Right cardiac atrium (tissue), 5 donors: ENCODE measurements around the gene CTU1. TPM values are rescaled to one million over a fixed set of nuclear protein-coding genes. Genes with fewer than 3 reads are reported as not detected.
A peak's percentile ranks its signal among the peaks of the same experiment; 100 is the strongest.

ENCODE experiments used
- ATAC-seq, 2 donors: fragments of 200-7000 bp; cut with Tn5 transposase; one replicate each; pipeline versions ENCODE4 v1.8.0 to v1.9.1; 2020; ENCODE audit warnings: moderate library complexity in 2 of 2, mild to moderate bottlenecking in 1 of 2
- DNase-seq, 3 donors: peaks; one replicate each; pipeline ENCODE4 v3.0.0-alpha.2; 2020
- H3K27ac ChIP-seq: one replicate; pipeline ENCODE4 v1.5.1; 2013; ENCODE audit warnings: mild to moderate bottlenecking, low read length, control low read depth, moderate library complexity
- H3K27me3 ChIP-seq: one replicate; pipeline ENCODE4 v1.6.1; 2013; ENCODE audit not compliant: control insufficient read depth, insufficient read depth
- H3K4me1 ChIP-seq: one replicate; pipeline ENCODE4 v1.6.1; 2013; ENCODE audit warnings: low read length; ENCODE audit not compliant: control insufficient read depth, insufficient read depth
- H3K4me3 ChIP-seq: one replicate; pipeline ENCODE4 v1.5.1; 2013; ENCODE audit warnings: low read length, control low read depth
- H3K9me3 ChIP-seq: one replicate; pipeline ENCODE4 v1.6.1; 2013; ENCODE audit warnings: low read length; ENCODE audit not compliant: control insufficient read depth
- WGBS: extraction: QIAGEN DNeasy Blood & Tissue Kit; methylation state at CpG from one replicate; pipeline ENCODE4 v1.1.7; 2013; 5-methylcytosine and 5-hydroxymethylcytosine counted together
- intact Hi-C, 4 donors: fragments of 100-400 bp; cut with DNase I; formaldehyde crosslinking; loops; one replicate each; pipeline versions ENCODE4 v1.11.0 to v1.14.0; 2022 to 2023
- polyA plus RNA-seq: library from polyadenylated mRNA; stranded (reverse); fragments of 200-250 nt; gene quantifications from one replicate; pipeline ENCODE4 v1.2.3, GENCODE V29; 2013
- total RNA-seq, 4 donors: library from RNA; stranded (reverse); fragmentation: NEBNext Ultra II Directional; extraction: Animal tissue kit (Norgen Biotek cat#: 25700); gene quantifications; one replicate each; pipeline ENCODE4 v1.2.1, GENCODE V29; 2021
- donor health status: healthy with polysubstance abuse.
- donor health status: DM: no; HTN: yes; CAD: no.
- donor health status: DM: no; HTN: no; CAD: no.
- donor health status: DM: no; HTN: yes; CAD: no; lungs with severe emphysema.
- donor health status: DM: yes; HTN: yes; CAD: no.

The CTU1 gene
- total and polyA plus RNA-seq, 5 donors, result 2.0 to 5.3 (median 4.3) TPM

DNA sequence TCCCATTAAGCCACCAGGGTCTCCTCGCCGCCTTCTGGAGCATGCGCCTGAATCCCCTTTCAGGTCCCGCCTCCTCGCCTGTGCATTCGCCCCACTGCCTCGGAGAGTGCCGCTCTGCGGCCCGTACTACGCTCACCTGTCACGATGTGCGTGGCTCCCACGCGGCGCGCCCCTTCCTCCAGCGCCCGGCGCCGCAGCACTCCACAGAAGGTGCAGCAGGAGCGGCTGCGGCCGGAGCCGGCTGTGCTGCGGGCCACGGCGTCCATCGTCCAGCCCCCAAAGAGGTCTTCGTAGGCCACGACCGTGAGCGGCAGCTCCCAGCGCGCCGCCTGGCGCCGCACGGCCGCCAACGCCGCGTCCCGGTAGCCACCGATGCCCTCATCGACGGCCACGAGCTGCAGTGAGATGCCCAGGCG is 4.3 kb downstream of the CTU1 start:
- H3K4me1 ChIP-seq, result peaks cover 6% of the 10 kb centered on the region
- H3K9me3 ChIP-seq, result no peaks in the 10 kb centered on the region
- intact Hi-C loops, result no loop called here
- DNase-seq (no peak), ATAC-seq (no peak)
- H3K27ac ChIP-seq, result no peak overlapping the region
- 71% methylated on average over 49 of the region's 49 CpGs for WGBS
- H3K27me3 ChIP-seq, result no peaks in the 10 kb centered on the region
- H3K4me3 ChIP-seq, result no peak overlapping the region

- H3K27ac ChIP-seq, result no peak overlapping the region
- no peak overlapping the region for H3K4me3 ChIP-seq
- no peak for DNase-seq
- peaks cover 6% of the 10 kb centered on the region for H3K4me1 ChIP-seq
- WGBS, result 96% methylated on average over 7 of the region's 7 CpGs
- ATAC-seq, result no peak
- H3K27me3 ChIP-seq, result no peaks in the 10 kb centered on the region
- intact Hi-C loops, result no loop called here
- H3K9me3 ChIP-seq, result no peaks in the 10 kb centered on the region
Measured at GRCh38 chr19:51102991-51103390, 5.2 kb downstream of the CTU1 start.

DNA sequence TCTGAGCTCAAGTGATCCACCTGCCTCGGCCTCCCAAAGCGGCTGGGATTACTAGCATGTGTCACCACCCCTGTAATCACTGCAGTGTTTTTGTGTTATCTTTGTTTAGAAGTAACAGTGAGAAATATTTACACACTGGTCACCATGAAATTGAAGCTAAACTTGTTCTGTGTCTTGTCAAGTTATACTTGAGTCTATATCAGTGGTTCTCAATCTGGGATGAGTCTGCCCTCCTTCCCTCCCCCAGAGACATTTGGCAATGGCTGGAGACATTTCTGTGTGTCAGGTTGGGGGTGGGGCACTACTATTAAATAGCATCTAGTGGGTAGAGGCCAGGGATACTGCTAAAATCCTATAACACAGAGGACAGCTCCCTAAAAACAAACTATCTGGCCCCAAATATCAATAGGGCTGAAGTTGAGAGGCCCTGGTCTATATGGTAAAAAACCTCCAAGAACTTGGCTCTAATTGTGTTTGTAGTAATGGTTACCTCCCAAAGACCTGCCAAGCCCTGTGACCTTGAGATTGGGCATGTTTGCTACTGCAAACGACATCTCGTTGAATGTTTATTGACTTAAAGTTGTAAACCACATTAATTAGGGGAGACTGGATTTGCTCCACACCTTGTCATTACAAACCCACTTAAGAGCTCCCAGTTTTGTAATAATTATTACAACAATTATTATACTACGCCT is 6.9 kb downstream of the CTU1 start:
- H3K9me3 ChIP-seq, result no peaks in the 10 kb centered on the region
- 61% methylated on average over 5 of the region's 5 CpGs for WGBS
- intact Hi-C loops, result no loop called here
- H3K27ac ChIP-seq, result no peak overlapping the region
- H3K4me1 ChIP-seq, result peaks cover 3% of the 10 kb centered on the region
- DNase-seq (no peak), ATAC-seq (peak in 1 of 2 donors; percentile 18)
- no peaks in the 10 kb centered on the region for H3K27me3 ChIP-seq
- H3K4me3 ChIP-seq, result no peak overlapping the region

- H3K9me3 ChIP-seq, result no peaks in the 10 kb centered on the region
- H3K4me1 ChIP-seq, result peaks cover 3% of the 10 kb centered on the region
- intact Hi-C loops, result no loop called here
- H3K27ac ChIP-seq, result no peak overlapping the region
- WGBS, result 51% methylated on average over 3 of the region's 3 CpGs
- no peaks in the 10 kb centered on the region for H3K27me3 ChIP-seq
- DNase-seq (no peak), ATAC-seq (no peak)
- no peak overlapping the region for H3K4me3 ChIP-seq
Measured at GRCh38 chr19:51100601-51101000, 7.6 kb downstream of the CTU1 start.

DNA sequence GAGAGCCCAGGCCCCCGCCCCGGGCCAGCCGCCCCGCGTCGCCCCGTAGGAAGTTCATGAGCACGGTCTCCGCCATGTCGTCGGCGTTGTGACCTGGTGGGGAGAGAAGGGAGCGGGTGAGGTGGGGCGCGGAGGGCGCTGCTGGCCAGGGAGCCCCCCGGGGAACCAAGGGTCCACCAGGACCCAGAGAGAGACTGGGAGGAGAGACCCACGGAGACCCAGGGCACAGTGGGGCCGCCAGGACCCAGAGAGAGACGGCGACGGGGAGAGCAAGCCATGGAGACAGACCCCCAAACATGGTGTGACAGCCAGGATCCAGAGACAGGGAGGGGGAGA is 9.2 kb downstream of the CTU1 start:
- WGBS, result 47% methylated on average over 22 of the region's 22 CpGs
- Histone ChIP-seq H3K9me3 (no peaks in the 10 kb centered on the region), H3K27me3 (no peaks in the 10 kb centered on the region), H3K4me1 (peaks cover 3% of the 10 kb centered on the region), H3K4me3 (peak overlapping the region; percentile 8), H3K27ac (no peak overlapping the region)
- DNase-seq (no peak), ATAC-seq (no peak)
- intact Hi-C loops, result loop anchor here (5.0 to 10.0 kb wide), 4 partner anchors 77 to 174 kb away; partner anchors contain the start of gene KLK10 (in 1 of the 4)

GRCh38 chr19:51098365-51099046 is 9.7 kb downstream of the CTU1 start:
- intact Hi-C loops, result loop anchor here (5.0 to 10.0 kb wide), 4 partner anchors 76 to 174 kb away; partner anchors contain the start of gene KLK10 (in 1 of the 4)
- no peak overlapping the region for H3K27ac ChIP-seq
- DNase-seq (peak; percentile 79 to 91 (median 90)), ATAC-seq (peak; percentile 78 to 79)
- peaks cover 3% of the 10 kb centered on the region for H3K4me1 ChIP-seq
- no peaks in the 10 kb centered on the region for H3K27me3 ChIP-seq
- peak overlapping the region; percentile 8 for H3K4me3 ChIP-seq
- WGBS, result 46% methylated on average over 78 of the region's 78 CpGs
- H3K9me3 ChIP-seq, result no peaks in the 10 kb centered on the region

DNA sequence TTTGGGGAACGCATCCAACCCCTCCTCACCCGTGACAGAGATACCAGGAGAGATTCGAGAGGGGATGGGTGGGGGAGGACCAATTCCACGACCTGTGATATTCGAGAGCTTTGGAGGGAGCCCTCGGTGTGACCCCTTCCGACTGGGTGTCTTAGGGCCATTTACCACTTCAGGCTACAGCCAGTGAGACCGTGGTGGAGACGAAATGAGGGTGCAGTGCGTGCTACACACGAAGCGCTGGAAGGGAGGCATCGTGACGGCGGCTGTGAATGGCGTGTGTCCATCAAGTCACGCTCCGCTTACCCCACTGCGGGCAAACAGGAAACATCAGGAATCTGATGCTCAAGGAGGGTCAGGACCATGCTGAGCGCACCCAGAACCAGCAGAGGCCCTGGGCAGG is 10.4 kb downstream of the CTU1 start:
- H3K27ac ChIP-seq, result no peak overlapping the region
- no peaks in the 10 kb centered on the region for H3K9me3 ChIP-seq
- no peaks in the 10 kb centered on the region for H3K27me3 ChIP-seq
- ATAC-seq (no peak), DNase-seq (no peak)
- WGBS, result 87% methylated on average over 20 of the region's 20 CpGs
- intact Hi-C loops, result loop anchor here (5.0 to 10.0 kb wide), 4 partner anchors 75 to 173 kb away; partner anchors contain the start of gene KLK10 (in 1 of the 4)
- H3K4me1 ChIP-seq, result peaks cover 3% of the 10 kb centered on the region
- H3K4me3 ChIP-seq, result no peak overlapping the region

GRCh38 chr19:51097166-51097738 is 11.0 kb downstream of the CTU1 start:
- ATAC-seq, result peak; percentile 28 to 43
- no peak overlapping the region for H3K4me3 ChIP-seq
- H3K4me1 ChIP-seq, result peaks cover under 1% of the 10 kb centered on the region
- intact Hi-C loops, result loop anchor here (5.0 to 10.0 kb wide), 4 partner anchors 75 to 172 kb away; partner anchors contain the start of gene KLK10 (in 1 of the 4)
- 14% methylated on average over 8 of the region's 8 CpGs for WGBS
- no peak overlapping the region for H3K27ac ChIP-seq
- H3K9me3 ChIP-seq, result no peaks in the 10 kb centered on the region
- no peaks in the 10 kb centered on the region for H3K27me3 ChIP-seq
- peak; percentile 58 to 82 (median 80) for DNase-seq

DNA sequence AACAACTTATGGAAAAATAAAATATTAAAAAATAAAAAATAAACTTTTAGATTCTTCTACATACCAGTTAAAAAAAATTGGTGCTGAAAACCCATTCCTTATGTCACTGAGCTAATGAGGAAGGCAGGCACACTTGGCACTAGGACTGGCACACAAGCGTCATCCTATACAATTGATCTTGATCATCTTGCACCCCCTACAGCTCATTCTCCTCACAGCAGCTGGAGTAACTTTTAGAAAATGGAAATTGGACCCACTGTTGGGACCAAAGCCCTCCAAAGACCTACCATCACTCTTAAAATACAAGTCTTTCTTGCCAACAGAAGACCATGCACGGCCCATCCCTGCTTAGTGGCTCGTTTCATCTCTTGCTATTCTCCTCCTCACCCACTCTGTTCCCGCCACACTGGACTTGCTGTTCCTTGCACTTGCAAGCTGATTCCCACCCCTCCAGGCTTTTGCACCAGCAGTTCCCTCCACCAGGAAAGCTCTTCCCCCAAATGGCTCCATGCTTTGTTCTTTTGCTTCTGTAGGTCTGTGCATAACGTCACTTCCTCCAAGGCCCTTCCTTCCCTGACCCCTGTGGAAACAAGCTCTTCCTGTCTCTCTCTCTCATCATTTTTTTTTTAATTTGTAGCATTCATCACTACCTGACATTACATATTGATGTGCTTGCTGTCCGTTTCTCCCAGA is 11.6 kb downstream of the CTU1 start:
- ATAC-seq, result no peak
- WGBS, result 80% methylated on average over 6 of the region's 6 CpGs
- Histone ChIP-seq H3K4me1 (no peaks in the 10 kb centered on the region), H3K27ac (no peak overlapping the region), H3K27me3 (no peaks in the 10 kb centered on the region), H3K9me3 (no peaks in the 10 kb centered on the region), H3K4me3 (no peak overlapping the region)
- DNase-seq, result no peak
- intact Hi-C loops, result loop anchor here (5.0 to 10.0 kb wide), 4 partner anchors 74 to 172 kb away; partner anchors contain the start of gene KLK10 (in 1 of the 4)

- DNase-seq (peak in 2 of 3 donors; percentile 60 to 73), ATAC-seq (no peak)
- no peak overlapping the region for H3K27ac ChIP-seq
- no peaks in the 10 kb centered on the region for H3K9me3 ChIP-seq
- intact Hi-C loops, result loop anchor here (5.0 to 10.0 kb wide), 5 partner anchors 67 to 170 kb away; partner anchors contain the start of genes KLK10 (in 1 of the 4) and KLK11 (in 1 of the 4)
- no peak overlapping the region for H3K4me3 ChIP-seq
- WGBS, result 20% methylated on average over 15 of the region's 15 CpGs
- no peaks in the 10 kb centered on the region for H3K4me1 ChIP-seq
- H3K27me3 ChIP-seq, result no peaks in the 10 kb centered on the region
Measured at GRCh38 chr19:51094696-51095279, 13.4 kb downstream of the CTU1 start.
